ENCODE data around the gene SBK2.

SBK2 gene

DNA sequence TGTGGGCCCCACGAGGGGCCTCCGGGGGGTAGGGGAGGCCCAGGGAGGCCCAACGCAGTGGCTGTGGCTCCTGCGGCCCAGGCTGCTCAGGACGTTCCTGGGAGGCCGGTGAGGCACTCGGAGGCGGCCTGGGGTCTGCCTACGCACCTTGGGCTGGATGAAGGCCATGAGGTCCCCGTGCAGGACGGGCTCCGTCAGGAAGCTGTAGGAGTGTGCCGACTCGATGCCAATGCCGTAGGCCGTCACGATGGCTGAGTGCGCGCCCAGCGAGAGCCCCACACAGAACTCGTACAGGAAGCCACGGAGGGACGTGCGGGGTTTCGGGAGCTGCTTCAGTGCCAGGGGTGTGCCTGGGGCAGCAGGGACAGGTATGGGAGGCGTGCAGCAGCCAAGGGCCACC is 5.9 kb downstream of the SBK2 start:
- Histone ChIP-seq H3K27me3 (ENCODE audit: low read depth, low read length) (peaks cover 6% of the 10 kb centered on the region), H3K9me3 (ENCODE audit: control insufficient read depth in 1 of 2, low read length in 2 of 2) (no peaks in the 10 kb centered on the region), H3K4me1 (ENCODE audit: control insufficient read depth in 1 of 2, insufficient read depth in 2 of 2, low read length in 2 of 2) (peaks cover 5 to 14% of the 10 kb centered on the region in 2 donors), H3K4me3 (ENCODE audit: low read depth in 1 of 2, low read length in 2 of 2) (no peak overlapping the region), H3K36me3 (ENCODE audit: control insufficient read depth in 1 of 2, insufficient read depth in 2 of 2, low read length in 2 of 2) (no peaks in the 10 kb centered on the region), H3K27ac (ENCODE audit: low read length) (no peak overlapping the region)

DNA sequence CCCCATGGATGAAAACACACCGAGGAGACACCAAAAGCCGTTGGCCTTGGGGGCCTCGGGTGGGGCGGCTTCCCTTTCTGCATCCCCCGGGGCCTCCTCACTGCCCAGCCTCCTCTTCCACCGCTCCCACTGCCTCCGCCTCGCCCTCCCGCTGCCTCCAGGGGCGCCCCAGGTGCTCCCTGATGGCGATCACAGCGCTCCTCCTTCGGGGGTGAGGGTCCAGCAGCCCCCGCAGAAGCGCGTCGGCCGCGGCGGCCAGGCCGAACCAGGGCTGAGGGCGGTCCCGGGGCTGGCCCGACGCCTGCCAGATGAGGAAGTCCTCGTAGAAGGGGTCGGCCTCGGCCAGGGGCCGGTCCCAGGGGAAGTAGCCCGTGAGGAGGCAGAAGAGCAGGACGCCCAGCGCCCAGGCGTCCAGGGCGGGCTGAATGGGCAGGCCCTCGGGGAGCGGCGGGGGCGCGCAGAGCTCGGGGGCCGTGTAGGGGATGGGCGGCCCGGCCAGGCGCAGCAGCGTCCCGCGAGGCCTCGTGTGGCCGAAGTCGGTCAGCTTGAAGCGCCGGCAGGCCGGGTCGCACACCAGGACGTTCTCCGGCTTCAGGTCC is 7.2 kb downstream of the SBK2 start:
- Histone ChIP-seq H3K27ac (ENCODE audit: low read length) (no peak overlapping the region), H3K4me3 (ENCODE audit: low read depth in 1 of 2, low read length in 2 of 2) (no peak overlapping the region), H3K27me3 (ENCODE audit: low read depth, low read length) (peaks cover 6% of the 10 kb centered on the region), H3K9me3 (ENCODE audit: control insufficient read depth in 1 of 2, low read length in 2 of 2) (no peaks in the 10 kb centered on the region), H3K4me1 (ENCODE audit: control insufficient read depth in 1 of 2, insufficient read depth in 2 of 2, low read length in 2 of 2) (peaks cover 5 to 15% of the 10 kb centered on the region in 2 donors), H3K36me3 (ENCODE audit: control insufficient read depth in 1 of 2, insufficient read depth in 2 of 2, low read length in 2 of 2) (no peaks in the 10 kb centered on the region)

DNA sequence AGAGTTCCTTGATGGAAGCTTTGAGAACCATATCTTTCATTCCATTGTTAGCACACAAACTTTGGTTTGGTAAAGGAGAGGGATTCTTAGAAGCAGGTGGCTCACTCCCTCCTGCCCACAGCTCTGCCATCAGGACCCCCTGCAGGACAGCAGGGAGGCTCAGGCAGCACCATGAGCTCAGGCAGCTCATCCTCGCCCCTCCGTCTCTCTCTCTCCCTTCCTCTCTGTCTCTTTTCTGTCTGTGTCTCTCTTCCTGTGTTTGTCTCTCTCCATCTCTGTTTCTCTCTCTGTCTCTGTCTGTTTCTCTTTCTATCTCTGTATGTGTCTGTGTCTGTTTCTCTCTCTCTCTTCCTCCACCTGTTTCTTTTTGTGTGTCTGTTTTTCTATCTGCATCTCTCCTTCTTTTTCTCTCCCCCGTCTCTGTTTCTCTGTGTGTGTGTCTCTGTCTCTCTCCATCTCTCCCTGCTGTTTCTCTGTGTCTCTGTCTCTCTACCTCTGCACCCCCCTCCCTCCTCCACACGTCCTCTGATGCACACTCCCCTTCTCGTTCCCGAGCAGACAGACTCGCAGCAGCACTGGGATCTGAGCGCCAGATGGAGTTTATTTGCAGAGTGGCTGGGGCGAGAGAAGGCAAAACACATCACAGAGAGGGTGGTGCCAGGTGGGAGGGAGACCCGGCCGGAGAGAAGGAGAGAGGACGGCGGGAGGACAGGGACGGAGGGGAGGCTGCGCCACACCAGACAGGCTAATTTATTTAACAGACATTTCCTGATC is 8.7 kb downstream of the SBK2 start:
- H3K27me3 ChIP-seq (ENCODE audit: low read depth, low read length): peaks cover 6% of the 10 kb centered on the region
- no peak overlapping the region for H3K27ac ChIP-seq (ENCODE audit: low read length)
- H3K4me1 ChIP-seq (ENCODE audit: control insufficient read depth in 1 of 2, insufficient read depth in 2 of 2, low read length in 2 of 2): peaks cover 5 to 15% of the 10 kb centered on the region in 2 donors
- H3K36me3 ChIP-seq (ENCODE audit: control insufficient read depth in 1 of 2, insufficient read depth in 2 of 2, low read length in 2 of 2): no peaks in the 10 kb centered on the region
- no peaks in the 10 kb centered on the region for H3K9me3 ChIP-seq (ENCODE audit: control insufficient read depth in 1 of 2, low read length in 2 of 2)
- no peak overlapping the region for H3K4me3 ChIP-seq (ENCODE audit: low read depth in 1 of 2, low read length in 2 of 2)

DNA sequence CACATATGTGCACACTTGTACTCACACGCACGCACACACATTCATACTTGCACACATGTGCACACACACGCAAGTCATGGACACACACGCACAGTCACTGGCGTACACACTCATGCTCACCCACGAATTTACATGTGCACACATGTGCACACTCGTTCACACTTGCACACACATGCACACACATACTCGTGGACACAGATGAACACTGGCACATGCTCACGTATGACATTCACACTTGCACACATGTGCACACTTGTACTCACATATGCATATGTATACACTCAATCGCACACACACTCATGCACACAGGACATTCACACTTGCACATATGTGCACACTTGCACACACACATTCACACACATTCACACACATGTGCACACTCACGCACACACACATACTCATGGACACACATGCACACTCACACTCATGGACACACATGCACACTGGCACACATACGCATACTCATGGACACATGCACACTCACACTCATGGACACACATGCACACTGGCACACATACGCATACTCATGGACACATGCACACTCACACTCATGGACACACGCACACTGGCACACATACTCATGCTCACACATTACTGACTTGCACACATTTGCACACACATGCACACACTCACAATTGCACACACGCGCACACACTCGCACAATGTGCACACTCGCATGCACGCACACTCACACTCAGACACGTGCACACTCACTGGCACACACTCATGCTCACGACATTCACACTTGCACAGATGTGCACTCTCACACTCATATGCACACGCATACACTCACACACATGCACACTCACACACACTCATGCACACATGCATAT is 9.5 kb downstream of the SBK2 start:
- Histone ChIP-seq H3K9me3 (ENCODE audit: control insufficient read depth in 1 of 2, low read length in 2 of 2) (no peaks in the 10 kb centered on the region), H3K4me3 (ENCODE audit: low read depth in 1 of 2, low read length in 2 of 2) (no peak overlapping the region), H3K27me3 (ENCODE audit: low read depth, low read length) (peaks cover 6% of the 10 kb centered on the region), H3K27ac (ENCODE audit: low read length) (no peak overlapping the region), H3K36me3 (ENCODE audit: control insufficient read depth in 1 of 2, insufficient read depth in 2 of 2, low read length in 2 of 2) (no peaks in the 10 kb centered on the region), H3K4me1 (ENCODE audit: control insufficient read depth in 1 of 2, insufficient read depth in 2 of 2, low read length in 2 of 2) (peaks cover 5 to 15% of the 10 kb centered on the region in 2 donors)

DNA sequence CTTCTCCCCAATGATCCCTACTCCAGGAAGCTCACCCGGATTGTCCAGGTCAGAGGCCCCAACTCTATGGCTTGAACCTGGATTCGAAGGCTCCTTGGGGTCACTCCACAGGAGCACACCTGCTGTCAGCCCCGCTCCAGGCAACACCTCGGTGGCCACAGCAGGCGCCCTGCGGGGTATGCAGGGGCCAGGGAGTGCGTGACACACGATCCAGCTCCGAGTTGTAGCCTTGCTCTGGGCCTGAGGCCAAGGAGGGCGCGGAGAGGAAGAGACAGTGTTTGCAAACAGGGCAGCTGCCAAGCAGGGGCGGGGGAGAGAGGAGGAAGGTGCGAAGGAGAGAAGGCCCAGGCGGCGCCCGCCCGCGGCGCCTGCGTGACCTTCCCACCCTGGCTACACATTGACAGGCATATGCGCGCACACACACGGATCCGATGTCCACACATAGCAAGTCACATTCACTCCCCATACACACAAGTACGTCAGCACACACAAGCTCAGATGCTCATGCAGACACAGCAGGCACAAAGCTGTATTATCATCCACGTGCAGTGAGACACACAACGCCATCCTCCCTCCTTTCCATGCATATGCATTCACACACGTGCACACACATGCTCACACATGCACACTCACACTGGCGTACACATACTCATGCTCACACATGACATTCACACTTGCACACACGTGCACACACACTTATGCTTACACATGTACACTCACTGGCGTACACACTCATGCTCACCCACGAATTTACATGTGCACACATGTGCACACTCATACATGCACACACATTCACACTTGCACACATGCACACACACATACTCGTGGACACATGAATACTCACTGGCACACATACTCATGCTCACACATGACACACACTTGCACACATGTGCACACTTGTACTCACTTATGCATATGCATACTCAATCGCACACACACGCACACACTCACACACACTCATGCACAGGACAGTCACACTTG is 10.4 kb downstream of the SBK2 start:
- H3K4me3 ChIP-seq (ENCODE audit: low read depth in 1 of 2, low read length in 2 of 2): no peak overlapping the region
- peaks cover 6% of the 10 kb centered on the region for H3K27me3 ChIP-seq (ENCODE audit: low read depth, low read length)
- H3K4me1 ChIP-seq (ENCODE audit: control insufficient read depth in 1 of 2, insufficient read depth in 2 of 2, low read length in 2 of 2): peaks cover 5 to 23% of the 10 kb centered on the region in 2 donors
- H3K36me3 ChIP-seq (ENCODE audit: control insufficient read depth in 1 of 2, insufficient read depth in 2 of 2, low read length in 2 of 2): no peaks in the 10 kb centered on the region
- H3K9me3 ChIP-seq (ENCODE audit: control insufficient read depth in 1 of 2, low read length in 2 of 2): no peaks in the 10 kb centered on the region
- H3K27ac ChIP-seq (ENCODE audit: low read length): no peak overlapping the region

DNA sequence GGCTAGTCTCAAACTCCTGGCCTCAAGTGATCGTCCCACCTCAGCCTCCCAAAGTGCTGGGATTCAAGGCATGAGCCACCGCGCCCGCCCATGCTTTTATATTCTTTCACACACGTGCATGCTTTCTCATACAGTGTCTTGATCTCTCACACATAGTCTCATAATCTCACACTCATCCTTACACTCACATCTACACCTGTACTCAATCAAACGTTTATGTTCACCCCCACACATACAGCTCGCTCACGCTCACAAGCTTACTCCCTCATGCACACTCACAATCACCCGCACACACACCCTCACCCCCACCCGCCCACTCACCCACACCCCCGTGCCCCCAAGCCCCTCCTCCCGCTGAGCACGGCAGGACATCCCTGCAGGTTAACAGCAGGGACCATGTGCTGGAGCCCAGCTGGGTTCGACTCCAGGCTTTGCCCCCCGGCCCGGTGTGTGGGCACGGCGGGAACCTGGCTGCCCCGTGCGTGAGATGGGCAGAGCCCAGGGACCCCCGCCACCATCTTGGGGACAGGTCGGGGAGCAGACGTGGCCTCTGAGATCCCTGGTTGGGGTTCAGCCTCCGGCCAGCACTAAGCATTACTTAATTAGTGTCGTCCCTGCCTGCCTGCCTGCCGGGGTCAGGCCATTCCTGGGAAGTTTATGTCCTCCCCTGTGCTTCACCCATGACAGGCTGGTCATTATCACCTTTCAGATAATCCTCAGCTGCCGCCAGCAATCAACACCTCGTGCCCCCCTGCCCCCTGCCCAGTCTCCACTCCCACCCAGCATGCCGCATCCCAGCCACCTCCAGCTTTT is 11.4 kb downstream of the SBK2 start:
- peaks cover 6% of the 10 kb centered on the region for H3K27me3 ChIP-seq (ENCODE audit: low read depth, low read length)
- H3K4me1 ChIP-seq (ENCODE audit: control insufficient read depth in 1 of 2, insufficient read depth in 2 of 2, low read length in 2 of 2): peaks cover 5 to 27% of the 10 kb centered on the region in 2 donors
- H3K9me3 ChIP-seq (ENCODE audit: control insufficient read depth in 1 of 2, low read length in 2 of 2): no peaks in the 10 kb centered on the region
- H3K27ac ChIP-seq (ENCODE audit: low read length): no peak overlapping the region
- no peaks in the 10 kb centered on the region for H3K36me3 ChIP-seq (ENCODE audit: control insufficient read depth in 1 of 2, insufficient read depth in 2 of 2, low read length in 2 of 2)
- H3K4me3 ChIP-seq (ENCODE audit: low read depth in 1 of 2, low read length in 2 of 2): no peak overlapping the region

DNA sequence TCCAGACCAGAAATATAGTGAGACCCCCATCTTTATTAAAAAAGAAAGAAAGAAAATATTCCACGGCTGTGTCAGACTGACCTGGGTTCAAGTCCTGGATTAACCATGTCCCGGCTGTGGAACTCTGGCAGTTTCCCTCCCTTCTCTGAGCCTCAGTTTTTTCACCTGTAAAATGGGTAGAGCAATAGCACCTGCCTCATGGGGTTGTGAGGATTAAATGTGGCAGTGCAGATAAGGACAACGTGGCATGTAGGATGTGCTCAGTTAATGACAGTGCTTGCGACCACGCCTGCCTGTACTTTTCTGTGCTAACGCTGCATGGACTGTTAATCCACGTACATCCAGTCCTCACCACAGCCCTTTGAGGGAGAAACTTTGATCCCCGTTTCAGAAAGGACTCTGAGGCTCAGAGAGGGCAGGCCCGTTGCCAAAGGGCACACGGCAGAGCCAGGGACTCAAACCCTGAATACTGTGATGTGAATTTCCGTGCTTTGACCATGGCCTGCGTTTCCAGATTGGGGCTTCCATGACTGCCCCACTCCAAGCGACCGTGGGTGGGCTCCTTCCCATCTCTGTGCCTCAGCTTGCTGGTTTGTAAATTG is 16.1 kb downstream of the SBK2 start:
- no peaks in the 10 kb centered on the region for H3K36me3 ChIP-seq (ENCODE audit: control insufficient read depth in 1 of 2, insufficient read depth in 2 of 2, low read length in 2 of 2)
- H3K27ac ChIP-seq (ENCODE audit: low read length): no peak overlapping the region
- no peaks in the 10 kb centered on the region for H3K27me3 ChIP-seq (ENCODE audit: low read depth, low read length)
- peaks cover 0 to 21% of the 10 kb centered on the region in 2 donors for H3K4me1 ChIP-seq (ENCODE audit: control insufficient read depth in 1 of 2, insufficient read depth in 2 of 2, low read length in 2 of 2)
- no peaks in the 10 kb centered on the region for H3K9me3 ChIP-seq (ENCODE audit: control insufficient read depth in 1 of 2, low read length in 2 of 2)
- no peak overlapping the region for H3K4me3 ChIP-seq (ENCODE audit: low read depth in 1 of 2, low read length in 2 of 2)

DNA sequence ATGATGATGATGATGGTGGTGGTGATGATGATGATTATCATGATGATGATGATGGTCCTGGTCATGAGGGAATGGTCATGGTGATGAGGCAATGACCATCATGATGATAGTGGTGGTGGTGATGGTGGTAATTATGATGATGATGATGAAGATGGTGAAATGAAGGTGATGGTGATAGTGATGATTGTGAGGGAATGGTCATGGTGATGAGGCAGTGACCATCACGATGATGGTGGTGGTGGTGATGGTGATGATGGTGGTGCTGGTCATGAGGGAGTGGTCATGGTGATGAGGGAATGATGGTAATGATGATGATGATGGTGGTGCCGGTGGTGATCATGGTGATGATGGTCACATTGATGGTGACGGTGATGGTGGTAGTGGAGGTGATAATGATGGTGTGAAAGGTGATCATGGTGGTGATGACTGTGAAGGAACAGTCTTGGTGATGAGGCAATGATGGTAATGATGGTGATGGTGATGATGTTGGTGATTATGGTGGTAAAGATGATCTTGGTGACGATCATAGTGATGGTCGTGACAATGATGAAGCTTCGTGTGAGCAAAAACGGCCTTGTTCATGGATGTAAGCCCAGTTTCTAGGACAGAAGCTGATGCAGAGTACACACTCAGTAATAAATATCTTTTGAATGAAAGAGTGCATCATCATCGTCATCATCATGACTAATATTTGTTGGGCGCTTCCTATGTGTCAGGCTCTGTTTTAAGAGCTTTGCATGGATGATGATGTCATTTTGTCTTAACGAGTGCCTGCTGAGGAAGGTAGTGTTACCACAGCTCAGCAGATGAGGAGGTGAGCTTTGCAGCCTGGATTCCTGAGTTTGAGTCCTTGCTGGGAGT is 17.3 kb downstream of the SBK2 start:
- Histone ChIP-seq H3K4me3 (ENCODE audit: low read depth in 1 of 2, low read length in 2 of 2) (no peak overlapping the region), H3K27ac (ENCODE audit: low read length) (no peak overlapping the region), H3K4me1 (ENCODE audit: control insufficient read depth in 1 of 2, insufficient read depth in 2 of 2, low read length in 2 of 2) (peaks cover 0 to 21% of the 10 kb centered on the region in 2 donors), H3K36me3 (ENCODE audit: control insufficient read depth in 1 of 2, insufficient read depth in 2 of 2, low read length in 2 of 2) (peaks cover 0 to 3% of the 10 kb centered on the region in 2 donors), H3K27me3 (ENCODE audit: low read depth, low read length) (no peaks in the 10 kb centered on the region), H3K9me3 (ENCODE audit: control insufficient read depth in 1 of 2, low read length in 2 of 2) (no peaks in the 10 kb centered on the region)

DNA sequence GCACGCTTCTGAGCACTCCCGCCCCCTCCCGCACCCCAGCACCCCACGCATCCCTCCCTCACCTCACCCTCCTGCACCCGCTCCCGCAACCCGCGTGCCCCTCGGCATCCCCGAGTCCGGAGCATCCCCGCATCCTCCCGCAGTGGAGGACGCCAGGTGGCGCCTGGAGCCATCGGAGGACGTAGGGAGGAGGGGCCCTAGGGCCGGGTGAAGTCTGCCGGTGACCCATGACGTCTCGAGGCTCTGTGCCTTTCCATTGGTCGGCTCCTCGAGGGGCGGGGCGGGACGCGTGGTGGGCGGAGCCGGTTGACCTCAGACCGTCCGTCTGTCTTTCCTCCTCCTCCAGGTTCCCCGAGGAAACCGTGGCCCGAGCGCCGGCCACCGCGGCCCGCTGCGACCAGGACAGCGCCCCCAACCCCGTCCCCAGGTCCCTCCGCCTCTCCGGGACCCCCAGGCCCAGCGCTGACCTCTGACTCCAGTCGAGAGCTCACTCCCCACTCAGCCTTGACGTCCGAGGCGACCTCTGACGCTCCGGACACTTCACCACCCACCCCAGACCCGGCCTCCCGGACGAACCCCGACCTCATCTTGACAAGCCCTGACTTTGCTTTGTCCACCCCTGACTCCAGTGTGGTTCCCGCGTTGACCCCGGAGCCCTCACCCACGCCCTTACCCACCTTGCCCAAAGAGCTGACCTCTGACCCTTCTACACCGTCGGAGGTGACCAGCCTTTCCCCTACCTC is 19.9 kb downstream of the SBK2 start:
- H3K9me3 ChIP-seq (ENCODE audit: control insufficient read depth in 1 of 2, low read length in 2 of 2): no peaks in the 10 kb centered on the region
- H3K4me3 ChIP-seq (ENCODE audit: low read depth in 1 of 2, low read length in 2 of 2): peak overlapping the region; percentile 39 to 47
- no peaks in the 10 kb centered on the region for H3K27me3 ChIP-seq (ENCODE audit: low read depth, low read length)
- peak overlapping the region; percentile 86 for H3K27ac ChIP-seq (ENCODE audit: low read length)
- H3K4me1 ChIP-seq (ENCODE audit: control insufficient read depth in 1 of 2, insufficient read depth in 2 of 2, low read length in 2 of 2): peaks cover 0 to 19% of the 10 kb centered on the region in 2 donors
- peaks cover 0 to 18% of the 10 kb centered on the region in 2 donors for H3K36me3 ChIP-seq (ENCODE audit: control insufficient read depth in 1 of 2, insufficient read depth in 2 of 2, low read length in 2 of 2)

All from muscle layer of duodenum (tissue), 2 donors.